IPS DF 6.9 (cell line): ENCODE measurements around the gene SYNE3.

Source experiments
- DNase-seq: peaks from one replicate; pipeline ENCODE4 v3.0.0-alpha.2; 2013; ENCODE audit warnings: low read depth, low spot score
- H3K27ac ChIP-seq: one replicate; pipeline ENCODE4 v1.5.1; 2013; ENCODE audit warnings: low read length, control low read depth
- H3K27me3 ChIP-seq: 2 replicates; pipeline ENCODE4 v1.6.1; 2013; ENCODE audit warnings: mild to moderate bottlenecking, low read length; ENCODE audit not compliant: control insufficient read depth, insufficient read depth
- H3K36me3 ChIP-seq: 2 replicates; pipeline ENCODE4 v1.6.1; 2013; ENCODE audit warnings: low read length; ENCODE audit not compliant: control insufficient read depth, insufficient read depth
- H3K4me1 ChIP-seq: 2 replicates; pipeline ENCODE4 v1.6.1; 2013; ENCODE audit warnings: low read length; ENCODE audit not compliant: control insufficient read depth, insufficient read depth
- H3K4me3 ChIP-seq: 2 replicates; pipeline ENCODE4 v1.5.1; 2013; ENCODE audit warnings: mild to moderate bottlenecking, low read length
- H3K9me3 ChIP-seq: 2 replicates; pipeline ENCODE4 v1.6.1; 2013; ENCODE audit warnings: low read length, inconsistent platforms; ENCODE audit not compliant: control insufficient read depth, insufficient read depth
- WGBS: extraction: QIAGEN DNeasy Blood & Tissue Kit; methylation state at CpG from one replicate; pipeline ENCODE4 v1.1.7; 2013; ENCODE audit warnings: mixed read lengths, missing lambda C conversion rate; ENCODE audit not compliant: insufficient read length, insufficient coverage; 5-methylcytosine and 5-hydroxymethylcytosine counted together

SYNE3 gene

DNA sequence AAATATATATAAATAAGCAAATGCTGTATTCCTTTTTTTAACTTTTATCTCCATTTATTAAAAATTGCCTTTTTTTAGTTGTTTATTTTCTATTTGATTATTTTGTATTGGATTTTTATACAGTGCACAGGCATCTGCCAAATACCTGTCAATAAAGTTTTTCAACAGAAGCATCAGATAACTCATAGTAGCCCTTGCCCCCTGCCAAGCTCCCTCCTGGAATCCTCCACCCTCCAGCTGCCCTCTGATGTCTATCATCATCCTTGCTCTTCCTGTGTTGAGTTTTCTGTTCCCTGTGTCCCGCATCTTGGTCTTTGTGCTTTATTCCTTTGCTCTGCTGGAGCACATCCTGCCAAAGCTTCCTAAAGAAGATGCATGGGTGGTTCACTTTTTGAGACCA lies 35.0 kb upstream of the SYNE3 start:
- H3K4me3 ChIP-seq = no peak overlapping the region
- H3K27me3 ChIP-seq = no peaks in the 10 kb centered on the region; the same call in 1 of the 2 replicates
- no peak overlapping the region for H3K27ac ChIP-seq
- H3K36me3 ChIP-seq = no peaks in the 10 kb centered on the region
- no CpG with 5 or more reads among the region's 1 CpG for WGBS
- no peak for DNase-seq
- H3K4me1 ChIP-seq = peaks cover 3% of the 10 kb centered on the region
- H3K9me3 ChIP-seq = no peaks in the 10 kb centered on the region

DNA sequence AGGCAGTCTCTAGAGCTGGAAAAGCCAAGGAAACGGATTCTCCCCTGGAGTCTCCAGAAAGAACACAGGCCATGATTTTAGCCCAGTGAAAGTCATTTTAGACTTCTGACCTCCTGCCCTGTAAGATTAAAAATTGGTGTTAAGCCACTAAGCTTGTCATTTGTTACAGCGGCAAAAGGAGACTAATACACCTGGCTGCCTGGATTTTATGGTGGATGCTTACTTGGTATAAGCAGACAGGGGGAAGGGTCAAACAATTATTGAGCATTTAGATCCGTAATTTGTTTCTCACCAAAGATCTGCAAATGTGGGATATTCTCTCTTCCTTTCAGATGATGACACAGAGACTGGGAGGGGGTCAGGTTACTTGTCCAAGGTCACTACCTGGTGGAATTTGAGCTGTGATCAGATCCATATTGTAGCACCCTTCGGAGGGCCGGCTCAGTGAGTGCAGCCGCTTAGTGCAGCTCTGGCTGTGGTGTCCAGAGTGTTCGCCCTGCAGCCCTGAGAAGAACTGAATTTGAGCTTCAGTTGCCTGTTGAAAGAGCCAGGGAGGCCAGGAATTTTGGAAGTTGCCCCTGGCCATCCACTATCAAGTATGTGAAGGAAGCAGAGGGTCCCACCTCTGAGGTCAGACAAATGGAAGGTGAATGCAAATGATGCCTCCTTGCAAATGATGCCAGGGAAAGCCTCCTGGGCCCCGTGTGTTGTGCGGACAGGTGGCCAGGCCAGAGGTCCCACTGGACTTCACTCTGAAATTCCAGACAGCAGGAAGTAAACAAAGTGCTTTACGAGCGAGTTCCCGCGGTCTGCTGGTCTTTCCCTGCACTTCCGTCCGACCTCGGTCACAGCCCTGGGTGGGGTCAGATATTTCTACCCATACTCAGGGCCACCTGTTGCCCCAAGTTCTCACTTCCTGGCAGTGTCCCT lies 33.5 kb upstream of the SYNE3 start:
- no peaks in the 10 kb centered on the region for H3K9me3 ChIP-seq
- no peaks in the 10 kb centered on the region; the same call in 1 of the 2 replicates for H3K27me3 ChIP-seq
- WGBS = no CpG with 5 or more reads among the region's 16 CpGs
- H3K4me3 ChIP-seq = no peak overlapping the region
- no peak overlapping the region for H3K27ac ChIP-seq
- H3K36me3 ChIP-seq = no peaks in the 10 kb centered on the region
- peaks cover 3% of the 10 kb centered on the region for H3K4me1 ChIP-seq
- no peak for DNase-seq

DNA sequence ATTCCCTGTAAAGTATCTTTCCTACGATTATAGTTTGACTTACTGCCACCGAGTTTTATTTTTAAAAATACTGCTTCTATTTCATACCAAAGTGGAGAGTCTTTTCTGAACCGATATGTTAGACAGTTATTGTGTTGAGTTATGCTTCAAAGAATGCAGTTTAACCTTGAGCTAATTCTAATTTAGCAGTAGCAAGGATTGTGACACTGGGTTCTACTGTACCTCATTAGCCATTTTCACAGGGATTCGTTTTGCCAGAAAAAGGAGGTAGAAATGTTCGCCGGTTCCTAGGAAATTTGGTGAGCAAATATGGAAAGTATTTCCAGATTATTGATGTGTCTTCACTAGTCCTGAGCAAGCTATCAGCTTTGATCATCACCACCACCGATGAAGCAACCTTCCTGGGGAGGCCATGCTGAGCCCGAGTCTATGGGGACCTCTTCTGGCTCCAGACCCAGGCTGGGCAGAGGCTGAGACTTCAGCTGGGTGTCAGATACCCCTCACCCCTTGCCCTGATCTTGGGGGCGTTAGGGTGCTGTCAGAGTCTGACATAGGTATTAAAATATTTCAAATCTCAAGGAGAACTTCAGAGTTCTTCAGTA lies 32.0 kb upstream of the SYNE3 start:
- H3K27ac ChIP-seq = no peak overlapping the region
- no CpG with 5 or more reads among the region's 9 CpGs for WGBS
- H3K4me3 ChIP-seq = no peak overlapping the region
- H3K36me3 ChIP-seq = peaks cover 2% of the 10 kb centered on the region; the same call in 1 of the 2 replicates
- no peak for DNase-seq
- peaks cover 3% of the 10 kb centered on the region for H3K4me1 ChIP-seq
- no peaks in the 10 kb centered on the region; the same call in 1 of the 2 replicates for H3K27me3 ChIP-seq
- no peaks in the 10 kb centered on the region for H3K9me3 ChIP-seq

DNA sequence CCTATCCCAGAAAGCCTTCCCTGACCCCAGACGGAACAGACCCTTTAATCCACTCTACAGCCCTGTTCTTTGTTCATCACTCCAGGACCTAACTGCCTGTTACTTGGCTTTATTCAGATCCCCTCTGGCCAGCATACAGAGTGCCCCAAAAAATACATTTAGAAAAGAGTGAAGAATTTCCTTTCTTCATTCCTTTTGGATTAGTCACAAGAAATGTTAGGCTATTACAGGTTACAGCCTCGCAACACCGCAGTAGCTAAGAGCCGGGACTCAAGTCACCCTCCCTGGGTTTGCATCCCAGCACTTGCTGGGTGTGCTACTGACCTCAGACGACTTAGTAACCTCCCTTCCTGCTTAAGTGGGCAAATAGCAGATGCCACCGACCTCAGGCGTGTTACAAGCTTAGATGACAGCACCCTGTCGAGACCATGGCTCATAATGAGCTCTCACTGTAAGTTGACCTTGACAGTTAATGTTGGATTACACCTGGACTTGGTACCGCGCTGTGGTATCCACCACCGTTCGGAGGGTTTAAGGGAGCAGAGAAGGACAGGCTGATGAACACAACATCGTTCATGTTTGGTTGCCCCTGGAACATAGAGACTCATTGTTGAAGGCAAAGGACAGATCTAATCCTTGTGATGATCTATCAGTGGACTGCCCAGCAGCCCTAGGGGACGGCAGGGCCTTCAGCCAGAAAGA lies 31.3 kb upstream of the SYNE3 start:
- Histone ChIP-seq H3K4me3 (no peak overlapping the region), H3K27me3 (no peaks in the 10 kb centered on the region; the same call in 1 of the 2 replicates), H3K9me3 (no peaks in the 10 kb centered on the region), H3K36me3 (peaks cover 2% of the 10 kb centered on the region; the same call in 1 of the 2 replicates), H3K27ac (no peak overlapping the region), H3K4me1 (peaks cover 3% of the 10 kb centered on the region)
- WGBS = no CpG with 5 or more reads among the region's 14 CpGs
- DNase-seq = no peak

DNA sequence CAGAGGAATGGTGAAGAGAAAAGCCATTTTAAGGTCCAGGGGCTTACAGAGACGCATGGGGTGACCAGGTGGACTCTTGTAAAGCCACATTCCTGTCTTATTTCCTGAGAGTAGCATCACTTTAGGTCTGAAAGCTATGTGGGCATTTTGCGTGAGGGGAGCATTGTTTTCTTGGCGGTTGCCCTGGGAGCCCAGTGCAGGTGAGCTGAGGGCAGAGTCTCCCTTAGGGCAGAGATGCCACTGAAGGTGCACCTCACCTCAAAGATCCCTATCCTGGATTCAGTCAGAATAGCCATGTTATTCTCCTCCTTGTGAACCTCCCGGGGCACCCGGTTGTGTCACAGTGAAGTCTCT lies 30.8 kb upstream of the SYNE3 start:
- Histone ChIP-seq H3K36me3 (peaks cover 2% of the 10 kb centered on the region; the same call in 1 of the 2 replicates), H3K4me1 (peaks cover 3% of the 10 kb centered on the region; the same call in 1 of the 2 replicates), H3K27ac (no peak overlapping the region), H3K9me3 (no peaks in the 10 kb centered on the region), H3K27me3 (no peaks in the 10 kb centered on the region; the same call in 1 of the 2 replicates), H3K4me3 (no peak overlapping the region)
- no peak for DNase-seq
- WGBS = no CpG with 5 or more reads among the region's 5 CpGs

DNA sequence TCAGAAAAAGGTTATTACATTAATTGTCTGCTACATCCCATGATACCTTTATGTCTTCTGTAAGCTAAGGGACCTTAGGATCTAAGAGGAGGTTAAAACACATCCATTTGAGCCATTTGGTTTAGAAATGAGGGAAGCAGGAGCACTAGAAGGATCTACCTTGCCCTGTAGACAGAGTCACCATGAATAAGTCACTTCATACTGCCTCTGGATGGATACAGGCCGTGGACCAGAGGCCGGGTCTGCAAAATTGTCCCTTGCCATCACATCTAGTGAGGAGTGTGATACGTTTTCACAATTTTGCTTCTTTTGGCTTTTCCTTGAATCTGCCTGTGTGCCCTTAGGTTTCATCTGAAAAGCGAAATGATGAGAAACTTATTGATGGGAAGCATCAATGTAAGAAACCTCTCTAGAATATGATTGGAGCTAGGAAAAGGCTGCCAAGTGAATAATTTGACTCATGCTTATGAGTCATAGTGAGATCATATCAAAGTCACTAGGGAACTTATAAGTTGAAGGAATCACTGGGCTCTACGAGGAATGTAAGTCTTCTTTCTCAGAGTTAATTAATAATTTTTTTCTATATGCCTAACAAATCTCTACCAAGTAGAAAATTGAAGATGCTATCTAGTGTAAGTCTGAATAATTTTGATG lies 29.2 kb upstream of the SYNE3 start:
- H3K36me3 ChIP-seq = peaks cover 2% of the 10 kb centered on the region; the same call in 1 of the 2 replicates
- H3K4me3 ChIP-seq = no peak overlapping the region
- no peak for DNase-seq
- H3K4me1 ChIP-seq = peaks cover 3% of the 10 kb centered on the region; the same call in 1 of the 2 replicates
- no peaks in the 10 kb centered on the region for H3K27me3 ChIP-seq
- no peaks in the 10 kb centered on the region for H3K9me3 ChIP-seq
- no CpG with 5 or more reads among the region's 5 CpGs for WGBS
- H3K27ac ChIP-seq = no peak overlapping the region

DNA sequence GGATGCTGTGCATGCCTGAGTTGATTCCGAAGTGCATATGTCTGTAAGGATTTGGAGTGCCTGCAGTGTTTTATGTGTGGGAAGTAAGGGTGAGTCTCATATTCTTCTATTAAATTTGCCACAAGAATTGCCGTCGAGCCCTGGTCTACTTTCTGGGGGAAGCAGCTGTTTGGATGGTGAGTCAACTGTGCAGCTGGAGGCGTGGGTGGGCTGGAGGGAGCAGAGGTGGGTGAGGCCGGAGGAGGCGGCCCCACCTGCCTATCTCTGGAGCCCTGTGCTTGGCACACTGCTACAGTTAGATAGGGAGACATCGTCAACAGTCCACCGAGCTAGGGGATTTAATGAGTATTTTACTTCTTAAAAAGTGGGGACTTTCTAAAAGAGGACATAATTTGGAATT lies 28.1 kb upstream of the SYNE3 start:
- Histone ChIP-seq H3K9me3 (no peaks in the 10 kb centered on the region), H3K27ac (no peak overlapping the region), H3K4me1 (peaks cover 3% of the 10 kb centered on the region; the same call in 1 of the 2 replicates), H3K4me3 (no peak overlapping the region), H3K27me3 (no peaks in the 10 kb centered on the region), H3K36me3 (peaks cover 2% of the 10 kb centered on the region; the same call in 1 of the 2 replicates)
- no peak for DNase-seq
- no CpG with 5 or more reads among the region's 8 CpGs for WGBS

DNA sequence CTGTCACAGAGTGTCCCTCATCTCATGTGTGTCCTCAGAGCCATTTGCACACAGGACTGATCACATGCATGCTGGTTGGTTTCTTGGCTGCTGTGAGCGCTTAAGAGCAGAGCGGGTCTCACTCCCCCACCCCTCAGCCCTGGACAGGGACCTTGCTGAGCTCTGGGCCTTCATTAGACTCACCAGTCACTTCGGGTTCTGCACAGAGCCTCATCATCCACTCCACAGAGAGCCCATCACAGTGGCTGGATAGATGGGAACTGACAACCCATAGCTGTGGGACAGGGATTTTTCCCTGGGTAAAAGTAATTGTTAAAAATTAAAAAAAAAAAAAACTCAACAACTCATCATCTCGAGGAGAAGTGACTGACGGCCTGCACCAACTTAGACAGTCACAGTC lies 26.6 kb upstream of the SYNE3 start:
- Histone ChIP-seq H3K4me3 (no peak overlapping the region), H3K4me1 (peaks cover 3% of the 10 kb centered on the region; the same call in 1 of the 2 replicates), H3K9me3 (no peaks in the 10 kb centered on the region), H3K27me3 (no peaks in the 10 kb centered on the region), H3K36me3 (peaks cover 2% of the 10 kb centered on the region; the same call in 1 of the 2 replicates), H3K27ac (no peak overlapping the region)
- no CpG with 5 or more reads among the region's 5 CpGs for WGBS
- no peak for DNase-seq

DNA sequence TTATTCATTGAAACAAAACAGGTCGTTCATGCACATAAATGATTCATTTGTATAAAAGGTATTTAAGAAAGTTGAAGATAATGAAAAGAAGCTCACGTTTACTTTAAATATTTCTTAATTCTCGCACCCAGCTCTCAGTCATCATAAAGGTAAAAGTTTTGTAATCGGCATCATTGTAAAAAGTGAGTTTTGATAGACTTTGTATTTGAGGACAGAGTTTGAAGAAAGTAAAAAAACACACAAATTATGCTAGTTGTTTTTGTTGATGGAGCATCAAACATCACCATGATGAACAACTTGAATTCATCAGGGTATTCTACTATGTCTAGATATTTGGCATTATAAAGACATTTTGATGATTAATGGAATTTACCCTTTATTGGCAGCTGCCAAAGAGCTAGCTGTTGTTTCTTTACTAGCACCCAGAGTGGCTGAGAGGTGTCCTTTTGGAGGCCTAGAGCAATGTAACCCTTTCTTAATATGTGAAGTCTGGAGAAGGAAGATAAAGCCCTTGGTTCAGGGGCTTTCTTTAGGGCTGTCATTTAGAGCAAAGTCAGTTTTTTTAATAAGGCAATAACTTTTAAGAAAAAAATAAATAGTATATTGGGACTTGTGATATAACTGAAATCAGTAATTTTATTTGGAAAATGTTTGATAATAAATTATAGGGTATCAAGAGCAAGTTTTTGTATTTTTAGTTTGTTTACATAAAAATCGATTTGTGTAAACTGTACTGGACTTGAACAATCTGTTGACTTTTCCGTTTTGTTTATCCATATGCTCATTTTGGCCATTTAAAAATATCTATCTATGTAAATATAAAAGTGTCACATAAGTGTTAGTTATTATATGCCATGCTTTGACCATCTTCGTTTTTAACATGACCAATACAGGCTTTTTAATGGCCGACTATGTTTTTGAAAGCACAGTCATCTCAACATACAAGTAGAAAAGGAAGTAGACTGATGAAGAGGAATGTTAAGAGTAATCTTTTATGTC lies 25.8 kb upstream of the SYNE3 start:
- Histone ChIP-seq H3K27ac (no peak overlapping the region), H3K9me3 (no peaks in the 10 kb centered on the region), H3K36me3 (peaks cover 2% of the 10 kb centered on the region; the same call in 1 of the 2 replicates), H3K4me3 (no peak overlapping the region), H3K27me3 (no peaks in the 10 kb centered on the region), H3K4me1 (peaks cover under 1% of the 10 kb centered on the region; the same call in 1 of the 2 replicates)
- no peak for DNase-seq
- 100% methylated on average over 1 of the region's 8 CpGs for WGBS
